Coronary artery (tissue), 2 donors: ENCODE data around the gene TMCC3.
A peak's percentile ranks its signal among the peaks of the same experiment; 100 is the strongest.

ENCODE experiments used
- DNase-seq: peaks from one replicate; pipeline ENCODE4 v3.0.0-alpha.2; 2017; ENCODE audit warnings: low spot score
- H3K27ac ChIP-seq, 2 donors: fragments of 200-600 bp; sonication (generic); one replicate each; pipeline ENCODE4 v1.5.1; 2016 to 2019
- H3K4me3 ChIP-seq: fragments of 200-600 bp; sonication (generic); 2 replicates; pipeline ENCODE4 v1.5.1; 2016; ENCODE audit warnings: mild to moderate bottlenecking, moderate library complexity
- CTCF ChIP-seq: fragments of 200-600 bp; sonication (generic); IDR thresholded peaks from one replicate; pipeline ENCODE4 v1.5.1; 2019; ENCODE audit warnings: antibody characterized with exemption

TMCC3 gene

GRCh38 chr12:94545935-94546771 lies 104.2 kb downstream of the TMCC3 start:
- H3K4me3 ChIP-seq = no peak overlapping the region
- TF ChIP-seq CTCF = peak; percentile 43
- H3K27ac ChIP-seq = no peak overlapping the region
- DNase-seq = no peak

GRCh38 chr12:94544355-94544754 lies 106.0 kb downstream of the TMCC3 start:
- Histone ChIP-seq H3K4me3 (no peak overlapping the region), H3K27ac (no peak overlapping the region)
- DNase-seq = no peak
- TF ChIP-seq CTCF = no peak

- no peak for TF ChIP-seq CTCF
- DNase-seq = no peak
- Histone ChIP-seq H3K27ac (no peak overlapping the region), H3K4me3 (no peak overlapping the region)
Measured at GRCh38 chr12:94538318-94538717, 112.0 kb downstream of the TMCC3 start.

- Histone ChIP-seq H3K27ac (no peak overlapping the region), H3K4me3 (no peak overlapping the region)
- DNase-seq = no peak
- TF ChIP-seq CTCF = no peak
Measured at GRCh38 chr12:94536040-94536965, 114.1 kb downstream of the TMCC3 start.

- no peak for DNase-seq
- no peak overlapping the region for H3K27ac ChIP-seq
- H3K4me3 ChIP-seq = no peak overlapping the region
- no peak for TF ChIP-seq CTCF
Measured at GRCh38 chr12:94535510-94535921, 114.8 kb downstream of the TMCC3 start.

- no peak overlapping the region for H3K4me3 ChIP-seq
- no peak overlapping the region for H3K27ac ChIP-seq
- no peak for DNase-seq
- TF ChIP-seq CTCF = no peak
Measured at GRCh38 chr12:94534774-94535509, 115.4 kb downstream of the TMCC3 start.
